GM18520 (cell line): ENCODE data around the gene TTC23L.
"Not testable (repeated sequence)": the region's sequence is repeated elsewhere in the genome, so short reads cannot be mapped to it uniquely, and the experiment has no call there.

Source experiments
- ATAC-seq: cut with Tn5 transposase; IDR thresholded peaks from one replicate; pipeline ENCODE4 v1.9.1; 2021; ENCODE audit not compliant: unreplicated experiment

The TTC23L gene, protein sequence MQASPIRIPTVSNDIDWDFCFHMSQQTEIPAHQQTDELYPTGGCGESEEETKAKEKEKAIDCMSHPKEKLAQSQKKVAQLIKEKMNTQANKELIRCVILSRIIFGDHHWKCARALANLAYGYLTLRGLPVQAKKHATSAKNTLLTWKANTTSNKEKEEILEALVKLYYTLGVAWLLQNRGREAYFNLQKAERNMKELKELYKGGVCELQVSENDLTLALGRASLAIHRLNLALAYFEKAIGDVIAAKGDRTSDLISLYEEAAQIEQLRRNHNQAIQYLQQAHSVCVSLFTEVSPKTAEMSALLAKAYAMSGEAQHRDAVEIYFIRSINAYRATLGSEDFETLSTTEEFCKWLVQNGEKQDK

DNA sequence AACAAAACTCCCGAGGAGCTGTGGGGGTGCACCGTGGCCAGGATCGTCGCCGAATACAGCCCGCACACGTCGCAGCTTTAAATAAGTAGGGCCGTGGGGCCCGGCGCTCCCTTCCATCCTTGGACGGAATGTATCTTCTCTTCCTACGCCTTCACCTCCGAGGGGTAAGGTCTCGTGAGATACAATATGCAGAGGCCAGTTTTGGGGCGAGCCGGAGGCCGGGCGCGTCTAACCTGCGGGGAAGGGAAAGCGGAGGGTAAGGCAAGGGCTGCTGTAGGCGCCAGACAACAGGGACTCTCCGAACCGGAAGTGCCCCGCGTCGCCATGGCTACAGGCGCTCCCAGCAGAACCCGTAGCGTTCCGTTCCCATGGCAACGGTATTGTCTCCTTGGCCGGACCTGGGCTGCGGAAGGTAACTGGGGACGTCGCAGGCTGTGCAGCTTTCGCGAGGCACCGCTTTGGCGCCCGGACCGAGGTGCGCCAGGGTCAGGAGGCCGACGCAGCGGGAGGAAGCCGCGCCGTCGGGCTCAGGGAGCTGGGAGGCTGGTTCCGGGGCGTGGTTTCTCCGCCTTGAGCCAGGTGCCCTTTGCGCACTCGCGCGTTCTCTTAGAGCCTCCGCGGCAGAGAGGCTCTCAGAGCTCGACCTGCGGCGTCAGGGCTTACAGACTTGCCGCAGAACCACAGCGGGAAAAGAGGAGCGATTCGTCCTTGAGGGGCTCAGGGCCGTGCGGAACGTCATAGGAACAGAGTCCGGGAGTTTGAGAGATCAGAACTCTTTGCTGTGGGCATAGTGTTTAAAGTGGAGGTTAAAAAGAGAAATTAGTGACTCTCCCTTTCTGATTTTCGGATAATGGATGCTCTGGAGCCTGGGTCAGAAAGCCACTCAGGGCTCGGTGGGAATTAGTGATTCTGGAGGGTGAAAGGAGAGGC, at the start of gene TTC23L:
Gene TTC23L, plus strand, starts transcription at position 380 of the 930 bp plus-strand sequence. CDS start 1,508 bp downstream, outside the sequence.
- ATAC-seq = peak; percentile 95

DNA sequence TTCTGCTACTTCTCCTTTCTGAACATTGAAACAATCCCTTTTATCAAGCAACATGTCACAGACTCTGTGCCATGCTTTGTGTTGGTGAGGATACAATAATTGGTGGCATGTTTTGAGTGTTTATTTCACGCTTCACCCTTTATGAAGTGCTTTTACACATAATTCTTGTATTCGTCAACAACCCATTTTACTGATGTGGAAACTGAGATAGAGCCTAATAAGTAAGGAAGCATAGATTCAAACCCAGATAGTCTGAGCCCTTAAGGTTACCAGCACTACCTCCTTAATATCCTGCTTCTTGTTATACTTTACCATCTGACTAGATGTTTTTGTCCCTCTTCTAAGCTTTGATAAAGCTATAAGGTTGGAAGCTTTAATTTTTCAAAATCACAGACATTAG, 49.3 kb upstream of the TTC23L start:
- ATAC-seq = no peak

DNA sequence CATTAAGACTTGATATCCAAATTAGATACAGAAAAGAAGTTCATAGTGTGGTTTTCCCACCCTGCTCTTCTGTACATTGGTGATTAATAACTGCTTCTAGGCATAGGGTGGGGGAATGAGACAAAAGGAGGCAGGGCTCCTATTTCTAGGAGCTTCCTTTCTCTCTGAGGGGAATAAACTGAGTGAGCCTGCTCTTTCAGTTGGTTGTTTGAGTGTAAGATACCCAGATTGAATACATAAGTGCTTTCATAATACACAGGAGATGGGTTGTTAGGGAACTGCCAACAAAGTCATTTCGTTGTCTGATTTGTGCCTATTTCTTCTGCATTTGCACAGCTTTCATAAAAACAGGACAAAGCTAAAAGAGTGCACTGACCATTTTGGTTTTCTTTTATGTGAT, 48.9 kb upstream of the TTC23L start:
- ATAC-seq = no peak

DNA sequence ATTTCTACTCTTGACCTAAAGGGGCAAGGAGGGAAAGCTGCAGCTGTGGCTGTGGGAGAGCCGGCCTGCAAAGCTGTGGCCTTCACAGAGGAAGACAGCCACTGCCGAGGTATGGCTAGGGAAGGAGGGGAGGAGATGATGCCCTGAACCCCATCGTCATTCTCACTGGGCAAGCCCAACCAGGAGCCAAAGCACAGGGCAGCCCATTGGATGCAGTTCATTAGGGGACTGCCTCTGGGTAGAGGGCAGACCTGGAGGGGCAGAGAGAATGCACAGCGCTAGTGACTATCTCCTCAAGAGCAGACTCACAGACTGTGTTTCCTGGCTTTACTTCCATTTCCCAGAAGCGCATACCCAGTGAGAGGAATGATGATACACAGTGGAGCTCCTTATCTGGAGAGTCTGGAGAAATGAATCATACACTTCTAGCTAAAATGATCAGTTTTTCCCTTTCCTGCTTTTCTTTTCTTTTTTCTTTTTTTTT, 47.2 kb upstream of the TTC23L start:
- no peak for ATAC-seq

DNA sequence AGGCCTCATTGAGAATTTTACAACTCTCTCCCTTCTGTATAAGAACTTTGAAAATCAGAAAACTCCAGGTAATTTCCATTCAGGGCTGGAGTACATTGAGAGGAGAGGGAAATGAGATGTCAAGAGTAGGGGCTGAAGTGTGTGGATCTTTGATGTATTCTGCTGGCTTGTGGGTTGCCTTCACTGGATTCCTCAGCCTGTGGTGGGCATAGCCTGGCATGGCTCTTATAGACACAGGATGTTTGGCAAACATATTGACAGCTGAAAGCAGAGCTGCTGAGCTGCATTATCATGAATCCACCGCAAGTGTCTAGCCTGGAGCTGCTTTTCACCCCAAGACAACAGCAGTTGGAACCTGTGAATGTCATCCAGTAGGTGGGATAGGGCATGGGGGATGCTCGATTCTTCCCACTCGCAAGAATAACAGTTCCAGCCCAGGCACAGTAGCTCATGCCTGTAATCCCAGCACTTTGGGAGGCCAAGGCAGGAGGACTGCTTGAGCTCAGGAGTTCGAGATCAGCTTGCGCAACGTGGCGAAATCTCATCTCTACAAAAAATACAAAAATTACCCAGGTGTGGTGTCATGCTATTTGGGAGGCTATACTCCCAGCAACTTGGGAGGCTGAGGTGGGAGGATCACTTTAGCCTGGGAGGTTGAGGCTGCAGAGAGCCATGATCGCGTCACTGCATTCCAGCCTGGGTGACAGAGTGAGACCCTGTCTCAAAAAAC, 36.0 kb upstream of the TTC23L start:
- no peak for ATAC-seq

DNA sequence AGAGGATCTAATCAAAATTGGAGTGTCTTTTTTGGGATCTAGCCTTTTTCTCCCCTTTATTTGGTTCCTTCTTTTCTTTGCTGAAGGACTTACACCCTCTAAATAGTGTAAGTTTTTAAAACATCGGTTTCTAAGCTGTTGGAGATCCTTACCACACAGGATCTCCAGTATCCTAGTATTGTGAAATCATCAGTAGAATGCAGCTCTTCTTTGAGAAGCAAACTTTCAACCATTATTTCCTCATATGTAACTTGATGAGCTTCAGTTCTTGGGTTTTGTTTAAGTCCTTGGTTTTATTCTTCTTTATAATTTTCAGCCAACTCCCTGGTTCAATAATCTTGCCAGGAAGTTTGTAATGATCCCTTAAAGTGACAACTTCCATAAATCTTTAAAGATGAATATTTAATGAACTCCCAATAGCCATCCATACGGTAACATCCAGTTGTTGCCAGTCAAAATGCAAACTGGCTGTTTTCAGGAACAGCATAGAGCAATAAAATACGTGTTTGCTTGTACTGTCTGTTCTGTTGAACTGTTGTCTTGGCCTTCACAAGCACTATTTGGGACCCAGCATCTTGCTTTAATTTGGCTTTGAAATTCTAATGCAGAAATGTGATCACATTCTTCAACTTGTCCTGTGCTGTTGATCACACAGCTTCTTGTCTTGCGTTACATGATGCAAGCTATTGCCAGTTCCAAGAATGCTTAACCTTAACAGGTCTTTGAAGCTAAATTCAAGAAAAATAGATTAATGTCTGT, 34.8 kb upstream of the TTC23L start:
- ATAC-seq = no peak

DNA sequence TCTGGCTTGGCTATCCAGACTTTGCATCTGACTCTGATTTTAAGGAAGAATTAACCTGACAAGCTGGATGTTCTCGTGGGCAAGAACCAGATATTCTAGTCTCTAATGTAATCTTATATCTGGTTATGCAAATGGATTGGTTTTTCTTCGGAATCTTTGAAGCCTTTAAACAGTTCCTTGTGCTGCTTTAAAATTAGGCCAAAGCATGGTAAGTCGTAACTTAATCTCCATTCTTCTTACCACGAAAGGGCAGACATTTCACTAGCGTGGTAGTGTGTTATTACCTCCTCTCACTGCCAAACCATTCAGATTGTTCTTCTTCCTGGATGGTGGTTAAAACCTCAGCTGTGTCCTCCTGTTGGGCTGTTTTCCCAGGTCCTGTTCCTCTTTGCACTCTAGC, 34.1 kb upstream of the TTC23L start:
- ATAC-seq = no peak

DNA sequence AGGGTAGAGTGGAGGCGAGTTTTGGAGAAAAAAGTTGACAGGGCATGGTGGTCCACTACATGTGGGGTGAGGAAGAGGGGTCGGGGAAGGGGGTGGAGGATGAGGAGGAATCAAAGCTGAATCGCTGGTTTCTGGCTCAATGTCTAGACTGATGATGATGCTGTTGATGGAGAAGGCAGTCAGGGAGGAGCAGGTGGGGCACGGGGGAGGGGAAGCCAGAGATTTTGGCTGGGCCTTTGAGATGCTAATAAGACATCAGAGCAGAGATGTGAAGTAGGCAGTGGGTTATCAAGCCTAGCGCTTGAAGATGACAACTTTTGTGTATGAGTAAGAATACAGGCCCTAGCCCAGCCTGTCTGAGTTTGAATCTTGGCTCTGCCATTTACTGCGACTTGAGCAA, 32.4 kb upstream of the TTC23L start:
- ATAC-seq = no peak

DNA sequence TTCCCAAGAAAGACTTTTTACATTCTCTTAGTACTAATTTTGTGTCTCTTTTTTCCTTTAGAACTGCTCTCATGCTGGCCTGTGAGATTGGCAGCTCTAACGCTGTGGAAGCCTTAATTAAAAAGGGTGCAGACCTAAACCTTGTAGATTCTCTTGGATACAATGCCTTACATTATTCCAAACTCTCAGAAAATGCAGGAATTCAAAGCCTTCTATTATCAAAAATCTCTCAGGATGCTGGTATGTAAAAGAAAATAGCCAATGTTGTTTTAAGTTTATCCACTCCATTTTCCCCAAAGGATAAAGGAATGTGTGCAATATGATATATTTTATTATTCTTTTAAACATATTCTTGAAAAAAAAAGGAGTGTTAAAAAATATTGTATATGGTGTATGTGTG, 27.3 kb upstream of the TTC23L start:
- ATAC-seq = no peak

DNA sequence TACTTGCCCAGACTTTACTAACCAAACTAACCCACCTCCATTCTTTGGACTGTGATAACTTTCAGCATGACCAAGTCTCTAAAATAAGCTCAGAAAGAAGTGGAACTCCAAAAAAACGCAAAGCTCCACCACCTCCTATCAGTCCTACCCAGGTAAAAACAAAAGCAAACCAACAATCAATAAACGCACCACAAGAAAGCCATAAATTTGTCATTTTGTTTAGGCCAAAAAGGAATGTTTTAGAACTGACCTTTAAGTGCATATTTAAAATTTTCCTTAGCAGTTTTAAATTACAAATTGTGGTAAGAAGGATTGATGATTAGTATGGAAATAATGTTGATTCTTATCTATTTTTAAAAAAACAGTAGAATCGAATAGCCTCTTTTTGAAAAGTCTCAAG, 25.5 kb upstream of the TTC23L start:
- no peak for ATAC-seq

DNA sequence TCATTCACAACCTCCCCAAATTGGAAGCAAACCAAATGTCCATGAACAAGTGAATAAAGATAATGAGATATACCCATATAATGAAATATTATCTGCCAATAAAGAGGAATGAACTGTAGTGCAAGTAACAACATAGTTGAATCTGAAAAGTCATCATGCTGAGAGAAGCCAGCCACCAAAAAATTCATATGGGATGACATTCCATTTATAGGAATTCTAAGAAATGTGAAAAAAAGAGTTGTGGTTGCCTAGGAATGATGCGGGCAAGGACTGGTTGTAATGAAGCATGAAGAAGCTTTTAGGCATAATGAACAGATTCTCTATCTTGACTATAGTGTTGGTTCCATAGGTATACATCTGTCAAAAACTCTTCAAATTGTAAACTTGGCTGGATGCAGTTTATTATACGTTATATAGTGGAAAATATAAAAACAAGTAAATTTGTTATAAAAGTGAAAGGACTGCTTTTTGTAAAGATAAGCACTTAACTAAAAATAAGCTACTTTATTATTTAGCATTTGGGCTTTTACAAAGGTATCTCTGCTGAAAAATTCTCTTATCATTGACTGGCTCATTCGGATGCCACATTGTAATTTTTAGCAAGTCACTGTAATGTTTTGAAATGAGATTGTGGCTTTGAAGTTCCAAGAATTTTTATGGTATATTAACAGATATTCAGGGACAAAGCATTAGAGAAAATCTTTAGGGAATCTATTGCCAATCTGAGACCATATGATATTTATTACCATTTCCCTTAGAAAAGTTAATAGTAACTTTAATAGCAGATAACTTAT, 21.2 kb upstream of the TTC23L start:
- ATAC-seq = no peak

DNA sequence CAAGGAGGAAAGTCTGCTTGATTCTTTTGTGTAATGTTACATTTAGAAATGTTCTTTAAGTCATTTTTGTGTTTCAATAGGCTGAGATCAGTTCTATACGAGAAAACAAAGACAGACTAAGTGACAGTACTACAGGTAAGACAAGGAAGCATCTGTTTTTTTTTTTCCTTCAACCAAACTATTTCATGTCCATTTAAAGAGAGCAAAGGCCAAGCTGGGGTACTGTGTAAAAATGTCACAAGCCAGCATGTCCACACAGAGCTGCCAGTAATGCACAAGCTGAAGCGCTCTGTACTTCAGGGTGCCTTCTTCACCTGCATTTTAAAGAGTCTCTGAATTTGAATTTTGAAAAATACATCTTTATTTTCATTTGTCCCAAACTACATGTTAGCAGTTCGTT, 20.2 kb upstream of the TTC23L start:
- ATAC-seq = no peak

DNA sequence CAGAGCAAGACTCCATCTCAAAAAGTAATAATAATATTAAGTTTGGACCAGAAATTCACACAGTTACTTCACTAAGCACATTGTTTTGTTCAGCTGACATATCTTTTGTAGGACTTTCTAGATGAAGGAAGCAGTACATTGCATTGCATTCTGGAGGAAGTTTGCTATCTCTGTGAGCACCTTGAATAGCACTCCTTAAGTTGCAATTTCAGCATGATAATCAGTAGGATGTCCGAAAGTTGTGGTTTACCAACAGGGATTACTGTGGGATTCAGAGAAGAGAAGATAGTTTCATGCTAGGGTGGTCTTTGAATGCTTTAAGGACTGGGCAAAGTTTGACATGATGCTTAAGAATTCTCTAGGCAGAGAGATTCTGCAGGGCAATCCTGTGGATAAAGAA, 18.4 kb upstream of the TTC23L start:
- no peak for ATAC-seq

DNA sequence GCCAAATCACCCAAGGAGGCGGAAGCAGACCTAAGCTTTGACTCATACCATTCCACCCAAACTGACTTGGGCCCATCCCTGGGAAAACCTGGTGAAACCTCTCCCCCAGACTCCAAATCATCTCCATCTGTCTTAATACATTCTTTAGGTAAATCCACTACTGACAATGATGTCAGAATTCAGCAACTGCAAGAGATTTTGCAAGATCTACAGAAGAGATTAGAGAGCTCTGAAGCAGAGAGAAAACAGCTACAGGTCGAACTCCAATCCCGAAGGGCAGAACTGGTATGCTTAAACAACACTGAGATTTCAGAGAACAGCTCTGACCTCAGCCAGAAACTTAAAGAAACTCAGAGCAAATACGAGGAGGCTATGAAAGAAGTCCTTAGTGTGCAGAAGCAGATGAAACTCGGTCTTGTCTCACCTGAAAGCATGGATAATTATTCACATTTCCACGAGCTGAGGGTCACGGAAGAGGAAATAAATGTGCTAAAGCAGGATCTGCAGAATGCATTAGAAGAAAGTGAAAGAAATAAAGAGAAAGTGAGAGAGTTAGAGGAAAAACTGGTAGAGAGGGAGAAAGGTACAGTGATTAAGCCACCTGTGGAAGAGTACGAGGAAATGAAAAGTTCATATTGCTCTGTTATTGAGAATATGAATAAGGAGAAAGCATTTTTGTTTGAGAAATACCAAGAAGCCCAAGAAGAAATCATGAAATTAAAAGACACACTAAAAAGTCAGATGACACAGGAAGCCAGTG, 15.8 kb upstream of the TTC23L start:
- ATAC-seq = no peak

DNA sequence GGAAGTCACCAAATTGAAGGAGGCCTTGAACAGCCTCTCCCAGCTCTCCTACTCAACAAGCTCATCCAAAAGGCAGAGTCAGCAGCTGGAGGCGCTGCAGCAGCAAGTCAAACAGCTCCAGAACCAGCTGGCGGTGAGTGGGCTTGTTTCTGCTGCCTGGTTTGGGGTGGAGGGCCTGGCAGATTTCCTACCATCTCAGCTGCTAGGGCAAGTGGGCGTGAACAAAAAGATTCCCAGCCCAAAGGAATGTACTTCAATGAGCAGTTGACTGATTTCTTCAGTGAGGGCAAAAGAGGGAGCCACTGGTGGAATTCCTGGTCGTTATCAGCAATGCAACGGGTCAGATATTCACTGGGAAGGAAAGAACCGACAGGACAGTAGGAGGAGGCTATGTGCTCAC, 12.6 kb upstream of the TTC23L start:
- no peak for ATAC-seq

DNA sequence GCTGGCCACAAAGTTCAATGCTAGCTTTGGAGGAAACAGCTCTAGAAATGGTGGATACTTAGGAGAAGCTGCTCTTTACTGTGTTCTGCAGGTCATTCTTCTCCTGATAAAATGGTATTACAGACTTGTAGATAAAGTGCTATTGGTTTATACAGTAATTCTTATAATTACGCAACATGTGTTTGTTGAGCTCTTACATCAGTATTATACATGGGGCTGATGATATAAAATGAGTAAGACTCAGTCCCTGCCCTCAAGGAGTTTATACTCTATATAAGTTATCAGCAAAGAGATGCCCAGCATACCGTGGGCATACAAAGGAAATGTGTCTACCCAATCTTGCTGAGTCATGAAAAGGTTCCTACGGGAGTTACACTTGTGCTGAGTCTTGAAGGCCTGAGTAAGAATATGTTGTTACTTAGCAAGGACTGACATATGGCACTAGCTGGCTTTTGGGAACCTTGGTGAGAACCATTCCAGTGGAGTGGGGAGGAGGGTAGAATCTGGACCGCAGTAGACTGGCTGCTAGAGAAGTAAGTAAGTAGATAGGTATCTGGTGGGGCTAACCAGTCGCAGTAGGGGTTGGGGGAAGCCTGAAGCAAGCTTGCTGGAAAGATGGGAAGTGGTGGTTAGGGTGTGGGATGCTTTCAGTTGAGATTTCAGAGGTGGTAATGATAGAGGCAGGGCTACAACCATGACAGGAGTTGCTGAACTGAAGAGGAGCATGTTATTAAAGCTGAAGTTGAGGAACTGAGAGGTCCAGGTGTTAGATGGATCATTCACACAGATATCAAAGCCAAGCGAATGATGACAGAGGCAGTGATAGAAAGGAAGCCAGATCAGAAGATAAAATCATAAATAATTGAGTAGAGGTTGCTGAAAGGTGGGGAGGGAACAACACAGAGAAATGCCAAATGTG, 11.1 kb upstream of the TTC23L start:
- ATAC-seq = no peak

DNA sequence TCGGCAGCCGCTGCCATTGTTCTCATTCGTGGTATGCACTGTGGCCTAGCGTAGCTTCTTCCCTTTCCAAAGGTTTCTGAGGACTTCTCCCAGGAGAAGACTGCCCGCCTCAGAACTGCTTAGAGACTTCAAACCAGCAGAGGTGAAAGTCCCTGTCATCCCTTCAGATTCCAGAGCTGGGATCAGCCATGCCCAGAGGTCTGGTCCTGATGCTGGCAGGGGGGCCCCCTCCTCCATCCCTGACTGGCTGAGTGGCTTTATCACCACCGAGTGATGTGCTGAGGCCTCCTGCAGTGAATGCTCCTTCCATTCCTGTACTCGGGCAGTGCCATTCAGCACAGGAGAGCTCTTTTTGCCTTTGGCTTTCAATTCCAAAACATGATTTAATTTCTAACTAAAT, 8.1 kb upstream of the TTC23L start:
- not testable (repeated sequence) for ATAC-seq

DNA sequence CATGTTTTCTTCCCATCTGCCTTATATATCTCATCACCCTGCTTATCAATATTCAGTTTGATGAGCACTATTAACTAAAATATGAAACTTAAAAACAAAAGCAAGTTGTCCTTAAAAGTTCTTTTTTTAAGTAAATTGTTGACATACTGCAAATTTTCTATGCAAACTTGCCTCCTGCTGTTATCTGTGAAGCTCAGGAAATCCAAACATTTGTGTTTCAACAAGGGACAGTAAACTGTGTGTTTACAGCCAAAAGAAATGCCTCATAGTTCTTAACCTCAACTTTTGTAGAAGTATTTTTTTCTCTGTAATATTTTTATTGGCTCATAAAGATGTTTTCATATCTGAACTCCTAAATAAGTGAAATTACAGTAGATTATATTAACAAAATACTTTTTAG, 7.7 kb upstream of the TTC23L start:
- ATAC-seq = no peak
